ENCODE data around the gene DPEP3.

- TF ChIP-seq CTCF (IDR thresholded peaks at IDR 0.05) (no peak), POLR2A (IDR thresholded peaks at IDR 0.05) (no peak)
Observed at GRCh38 chr16:67933805-67934204, 46.5 kb downstream of the DPEP3 start.

Data from esophagus squamous epithelium (tissue), 4 donors.